ENCODE results near the gene SLC16A4. TPM values are rescaled to one million over a fixed set of nuclear protein-coding genes. Genes with fewer than 3 reads are reported as not detected.

The SLC16A4 gene
- total RNA-seq, 2 experiments from 2014 or later: 0.14 to 0.23 TPM

- CTCF ChIA-PET: interaction anchor here (1.0 kb wide), 1 partner anchor 17 kb away, joined by 3 read pairs; no protein-coding TSS in a partner anchor
- ATAC-seq: no peak
- Mint-ChIP-seq H3K4me3 (no peak overlapping the region), H3K36me3 (peaks cover 82% of the 10 kb centered on the region), H3K9me3 (ENCODE audit: low read depth) (no peaks in the 10 kb centered on the region), H3K27ac (peak overlapping the region; percentile 72), H3K27me3 (no peaks in the 10 kb centered on the region), H3K4me1 (peaks cover 83% of the 10 kb centered on the region)
- no peak for DNase-seq
These were observed 46.7 kb downstream of the SLC16A4 start for GRCh38 chr1:110344152-110344551.

GRCh38 chr1:110343249-110343648 lies 47.6 kb downstream of the SLC16A4 start:
- CTCF ChIA-PET: interaction anchor here (1.0 kb wide), 1 partner anchor 18 kb away, joined by 3 read pairs; no protein-coding TSS in a partner anchor
- no peaks in the 10 kb centered on the region for H3K27me3 Mint-ChIP-seq
- peak overlapping the region; percentile 72 for H3K27ac Mint-ChIP-seq
- ATAC-seq (no peak), DNase-seq (no peak)
- peaks cover 74% of the 10 kb centered on the region for H3K4me1 Mint-ChIP-seq
- H3K4me3 Mint-ChIP-seq: no peak overlapping the region
- no peaks in the 10 kb centered on the region for H3K9me3 Mint-ChIP-seq (ENCODE audit: low read depth)
- H3K36me3 Mint-ChIP-seq: peaks cover 75% of the 10 kb centered on the region

- CTCF ChIA-PET: no interaction called here
- Mint-ChIP-seq H3K9me3 (ENCODE audit: low read depth) (no peaks in the 10 kb centered on the region), H3K4me3 (no peak overlapping the region), H3K27me3 (no peaks in the 10 kb centered on the region), H3K36me3 (peaks cover 62% of the 10 kb centered on the region), H3K4me1 (peaks cover 61% of the 10 kb centered on the region), H3K27ac (peak overlapping the region; percentile 11)
- DNase-seq: no peak
- no peak for ATAC-seq
These were observed 48.9 kb downstream of the SLC16A4 start for GRCh38 chr1:110341872-110342331.

- Mint-ChIP-seq H3K36me3 (peaks cover 56% of the 10 kb centered on the region), H3K4me1 (peaks cover 61% of the 10 kb centered on the region), H3K4me3 (no peak overlapping the region), H3K27me3 (no peaks in the 10 kb centered on the region), H3K27ac (peak overlapping the region; percentile 11), H3K9me3 (ENCODE audit: low read depth) (no peaks in the 10 kb centered on the region)
- ATAC-seq (no peak), DNase-seq (no peak)
- CTCF ChIA-PET: interaction anchor here (1.2 to 3.4 kb wide), 2 partner anchors 39 to 66 kb away, joined by 3 to 29 read pairs; partner anchors contain the start of gene LAMTOR5
These were observed 49.5 kb downstream of the SLC16A4 start for GRCh38 chr1:110341146-110341871.

GRCh38 chr1:110340207-110340468 lies 50.7 kb downstream of the SLC16A4 start:
- no peak for DNase-seq
- H3K27me3 Mint-ChIP-seq: no peaks in the 10 kb centered on the region
- H3K36me3 Mint-ChIP-seq: peaks cover 48% of the 10 kb centered on the region
- no peak overlapping the region for H3K4me3 Mint-ChIP-seq
- peaks cover 57% of the 10 kb centered on the region for H3K4me1 Mint-ChIP-seq
- H3K27ac Mint-ChIP-seq: no peak overlapping the region
- ATAC-seq: no peak
- CTCF ChIA-PET: interaction anchor here (0.7 to 7.8 kb wide), 7 partner anchors 18 to 305 kb away, joined by 3 to 97 read pairs (median 3); partner anchors contain the start of genes KCNC4, LAMTOR5 and STRIP1
- no peaks in the 10 kb centered on the region for H3K9me3 Mint-ChIP-seq (ENCODE audit: low read depth)

- Mint-ChIP-seq H3K4me3 (no peak overlapping the region), H3K36me3 (peaks cover 46% of the 10 kb centered on the region), H3K4me1 (peaks cover 55% of the 10 kb centered on the region), H3K27me3 (no peaks in the 10 kb centered on the region), H3K9me3 (ENCODE audit: low read depth) (no peaks in the 10 kb centered on the region), H3K27ac (no peak overlapping the region)
- ATAC-seq (peak; percentile 3), DNase-seq (peak; percentile 82)
- CTCF ChIA-PET: interaction anchor here (0.7 to 7.8 kb wide), 14 partner anchors 9 to 807 kb away, joined by 3 to 97 read pairs (median 7); partner anchors contain the start of genes KCNC4, LAMTOR5 and STRIP1
These were observed 51.2 kb downstream of the SLC16A4 start for GRCh38 chr1:110339407-110340206.

GRCh38 chr1:110338886-110339406 lies 51.9 kb downstream of the SLC16A4 start, which contains the start of gene RBM15:
RBM15 (plus strand) TSS chr1:110339377; CDS start chr1:110339406, 29 bp downstream.
- CTCF ChIA-PET: interaction anchor here (0.8 to 7.8 kb wide), 20 partner anchors 8 to 806 kb away, joined by 3 to 97 read pairs (median 4); partner anchors contain the start of genes AHCYL1, KCNC4 and LAMTOR5
- Mint-ChIP-seq H3K36me3 (peaks cover 40% of the 10 kb centered on the region), H3K4me3 (no peak within 1 kb of the TSS), H3K27ac (no peak within 1 kb of the TSS), H3K27me3 (no peaks in the 10 kb centered on the region), H3K9me3 (ENCODE audit: low read depth) (no peaks in the 10 kb centered on the region), H3K4me1 (peaks cover 49% of the 10 kb centered on the region)
- DNase-seq (peak; percentile 99), ATAC-seq (peak; percentile 80)

- no peak overlapping the region for H3K27ac Mint-ChIP-seq
- CTCF ChIA-PET: interaction anchor here (0.8 to 7.8 kb wide), 19 partner anchors 9 to 806 kb away, joined by 3 to 97 read pairs (median 5); partner anchors contain the start of genes AHCYL1, KCNC4 and LAMTOR5
- no peaks in the 10 kb centered on the region for H3K27me3 Mint-ChIP-seq
- H3K4me1 Mint-ChIP-seq: peaks cover 43% of the 10 kb centered on the region
- no peaks in the 10 kb centered on the region for H3K9me3 Mint-ChIP-seq (ENCODE audit: low read depth)
- peak; percentile 76 for ATAC-seq
- H3K4me3 Mint-ChIP-seq: no peak overlapping the region
- H3K36me3 Mint-ChIP-seq: peaks cover 35% of the 10 kb centered on the region
- peak; percentile 98 for DNase-seq
These were observed 52.4 kb downstream of the SLC16A4 start for GRCh38 chr1:110338309-110338885.

GRCh38 chr1:110337704-110338308 lies 53.0 kb downstream of the SLC16A4 start:
- Mint-ChIP-seq H3K27me3 (no peaks in the 10 kb centered on the region), H3K9me3 (ENCODE audit: low read depth) (no peaks in the 10 kb centered on the region), H3K27ac (no peak overlapping the region), H3K36me3 (peaks cover 29% of the 10 kb centered on the region), H3K4me3 (no peak overlapping the region), H3K4me1 (peaks cover 37% of the 10 kb centered on the region)
- no peak for ATAC-seq
- CTCF ChIA-PET: interaction anchor here (0.6 to 7.8 kb wide), 16 partner anchors 10 to 285 kb away, joined by 3 to 97 read pairs (median 6); partner anchors contain the start of genes KCNC4 and LAMTOR5
- DNase-seq: peak; percentile 69

- no peak for ATAC-seq
These were observed 54.4 kb downstream of the SLC16A4 start for GRCh38 chr1:110336300-110337039.

GRCh38 chr1:110335265-110335664 lies 55.6 kb downstream of the SLC16A4 start:
- no peak overlapping the region for H3K27ac Mint-ChIP-seq
- no peaks in the 10 kb centered on the region for H3K27me3 Mint-ChIP-seq
- H3K9me3 Mint-ChIP-seq (ENCODE audit: low read depth): no peaks in the 10 kb centered on the region
- ATAC-seq (no peak), DNase-seq (no peak)
- no peak overlapping the region for H3K4me3 Mint-ChIP-seq
- H3K4me1 Mint-ChIP-seq: peaks cover 14% of the 10 kb centered on the region
- H3K36me3 Mint-ChIP-seq: peaks cover 6% of the 10 kb centered on the region
- CTCF ChIA-PET: interaction anchor here (0.8 to 7.8 kb wide), 7 partner anchors 10 to 301 kb away, joined by 3 to 97 read pairs (median 8); partner anchors contain the start of genes KCNC4 and STRIP1

More at GRCh38 chr1:110336300-110337039, 54.4 kb downstream of the SLC16A4 start:
- Mint-ChIP-seq H3K4me1 (peaks cover 26% of the 10 kb centered on the region), H3K9me3 (ENCODE audit: low read depth) (no peaks in the 10 kb centered on the region), H3K27me3 (no peaks in the 10 kb centered on the region), H3K27ac (peak overlapping the region; percentile 80), H3K36me3 (peaks cover 18% of the 10 kb centered on the region), H3K4me3 (no peak overlapping the region)
- no peak for DNase-seq
- CTCF ChIA-PET: interaction anchor here (0.8 to 7.8 kb wide), 11 partner anchors 9 to 302 kb away, joined by 3 to 97 read pairs (median 4); partner anchors contain the start of genes KCNC4, LAMTOR5 and STRIP1

GRCh38 chr1:110328700-110329099 lies 62.1 kb downstream of the SLC16A4 start:
- Mint-ChIP-seq H3K9me3 (ENCODE audit: low read depth) (no peaks in the 10 kb centered on the region), H3K36me3 (no peaks in the 10 kb centered on the region), H3K4me3 (no peak overlapping the region), H3K4me1 (no peaks in the 10 kb centered on the region), H3K27ac (no peak overlapping the region), H3K27me3 (no peaks in the 10 kb centered on the region)
- no peak for DNase-seq
- CTCF ChIA-PET: no interaction called here
- no peak for ATAC-seq
